Measurements from ENCODE around the gene PALLD. TPM values are rescaled to one million over a fixed set of nuclear protein-coding genes. Genes with fewer than 3 reads are reported as not detected.

PALLD gene
- total RNA-seq, 1 experiment from 2014 or later = 95.9 TPM

DNA sequence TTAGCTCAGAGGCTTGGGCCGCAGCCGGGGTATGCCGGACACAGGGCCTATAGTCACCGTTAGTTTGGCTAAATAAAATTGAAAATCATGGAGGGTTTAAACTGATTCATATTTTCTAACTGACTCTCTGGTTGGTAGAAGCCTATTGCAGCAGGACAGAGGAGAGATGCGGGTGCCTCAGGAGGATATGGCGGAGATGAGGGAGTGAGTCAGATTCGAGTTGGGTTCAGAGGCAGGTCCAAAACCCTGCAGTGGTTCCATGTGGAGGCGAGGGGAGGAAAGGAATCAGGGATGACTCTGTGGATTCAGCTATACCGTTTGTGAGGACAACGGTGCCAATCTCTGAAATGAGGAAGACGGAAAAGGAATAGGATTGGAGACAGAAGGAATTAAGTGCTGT, 176.6 kb downstream of the PALLD start:
- DNase-seq (ENCODE audit: low read depth) = no peak
- in situ Hi-C loops (cut with HindIII; ENCODE audit: low pct_unique_long_range_greater_than_20kb, low sequenced_read_pairs) = no loop called here

DNA sequence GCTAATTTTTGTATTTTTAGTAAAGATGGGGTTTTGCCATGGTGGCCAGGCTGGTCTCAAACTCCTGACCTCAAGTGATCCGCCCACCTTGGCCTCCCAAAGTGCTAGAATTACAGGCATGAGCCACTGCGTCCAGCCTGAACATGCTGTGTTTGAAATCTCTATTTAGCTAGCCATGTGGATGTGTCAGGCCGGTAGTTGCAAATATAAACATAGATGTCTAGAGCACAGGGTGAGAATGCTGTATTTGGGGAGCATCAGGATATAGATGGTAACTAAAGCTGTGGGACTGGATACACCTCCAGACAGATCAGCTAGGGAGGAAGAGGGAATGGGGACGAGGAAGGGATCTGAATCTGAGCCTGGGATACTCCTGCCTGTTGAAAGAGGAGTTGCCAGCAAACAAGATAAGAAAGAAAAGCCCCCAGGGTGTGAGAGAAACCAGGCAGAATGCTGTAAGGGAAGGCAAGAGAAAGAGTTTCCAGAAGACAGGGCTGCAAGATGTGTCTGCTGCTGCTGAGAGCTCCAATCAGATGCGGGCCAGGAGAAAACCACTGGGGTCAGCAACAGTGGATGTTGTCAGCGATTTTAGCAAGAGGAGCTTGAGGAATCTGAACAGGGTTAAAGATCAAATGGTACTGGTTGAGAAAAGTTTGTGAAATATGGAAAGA, 177.4 kb downstream of the PALLD start:
- in situ Hi-C loops (cut with HindIII; ENCODE audit: low pct_unique_long_range_greater_than_20kb, low sequenced_read_pairs) = no loop called here
- DNase-seq (ENCODE audit: low read depth) = no peak

DNA sequence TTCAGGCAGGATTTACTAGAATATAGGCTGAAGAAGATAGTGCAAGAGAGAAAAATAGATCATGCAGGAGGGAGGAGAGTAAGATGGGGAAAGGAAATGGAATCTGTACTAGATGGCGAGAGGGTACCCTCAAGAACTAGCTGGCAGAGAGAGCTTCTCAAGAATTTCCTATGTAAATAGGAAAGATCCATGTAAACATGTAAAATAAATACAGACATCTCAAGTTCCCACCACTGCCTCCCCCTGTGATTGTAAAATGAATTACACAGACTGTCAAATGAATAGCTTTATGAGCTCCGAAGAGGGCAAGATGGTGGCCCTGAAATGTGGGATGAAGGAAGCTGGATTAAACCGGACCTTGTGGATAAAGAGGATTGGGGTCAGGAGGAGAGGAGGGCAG, 178.0 kb downstream of the PALLD start:
- in situ Hi-C loops (cut with HindIII; ENCODE audit: low pct_unique_long_range_greater_than_20kb, low sequenced_read_pairs) = no loop called here

DNA sequence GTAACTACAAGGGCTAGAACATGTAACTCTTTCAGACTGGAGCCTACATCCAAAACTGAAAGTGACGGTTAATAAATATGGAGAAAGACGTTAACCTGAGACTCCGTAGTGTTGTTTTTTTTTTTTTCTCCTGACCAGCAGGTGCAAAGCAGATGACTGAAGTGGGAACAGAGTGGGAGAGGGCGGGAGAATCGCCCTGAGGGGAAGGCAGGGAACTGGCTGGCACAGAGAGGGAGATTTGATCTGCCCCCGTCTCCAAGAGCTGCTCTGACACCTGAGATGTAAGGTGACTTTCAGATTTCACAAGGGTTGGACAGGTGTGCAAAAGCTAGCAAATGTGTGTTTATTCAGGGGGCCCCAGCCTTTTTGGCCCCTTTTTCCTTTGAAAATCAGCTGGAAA, 180.2 kb downstream of the PALLD start:
- DNase-seq (ENCODE audit: low read depth) = no peak
- in situ Hi-C loops (cut with HindIII; ENCODE audit: low pct_unique_long_range_greater_than_20kb, low sequenced_read_pairs) = no loop called here

More for the DNA sequence above, 178.0 kb downstream of the PALLD start:
- no peak for DNase-seq (ENCODE audit: low read depth)

DNA sequence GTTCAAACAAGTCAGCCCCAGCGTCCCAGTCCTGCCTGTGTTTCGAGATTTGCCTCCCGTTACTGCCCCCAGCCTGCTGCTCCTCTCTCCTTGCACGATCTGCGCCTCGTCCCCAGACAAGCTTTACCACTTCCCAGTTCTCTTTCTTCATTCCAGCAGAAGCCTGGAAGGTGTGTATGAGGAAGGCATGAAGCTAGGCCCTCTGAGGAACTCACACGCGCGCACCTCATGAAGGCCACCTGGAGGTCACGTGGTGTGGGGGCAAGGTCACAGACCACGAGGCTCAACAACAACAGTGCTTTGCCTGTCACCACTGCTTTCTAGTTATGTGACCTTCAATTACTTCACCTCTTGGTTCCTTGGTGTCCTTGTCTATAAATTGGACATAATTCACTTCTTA, 181.0 kb downstream of the PALLD start:
- no peak for DNase-seq (ENCODE audit: low read depth)

DNA sequence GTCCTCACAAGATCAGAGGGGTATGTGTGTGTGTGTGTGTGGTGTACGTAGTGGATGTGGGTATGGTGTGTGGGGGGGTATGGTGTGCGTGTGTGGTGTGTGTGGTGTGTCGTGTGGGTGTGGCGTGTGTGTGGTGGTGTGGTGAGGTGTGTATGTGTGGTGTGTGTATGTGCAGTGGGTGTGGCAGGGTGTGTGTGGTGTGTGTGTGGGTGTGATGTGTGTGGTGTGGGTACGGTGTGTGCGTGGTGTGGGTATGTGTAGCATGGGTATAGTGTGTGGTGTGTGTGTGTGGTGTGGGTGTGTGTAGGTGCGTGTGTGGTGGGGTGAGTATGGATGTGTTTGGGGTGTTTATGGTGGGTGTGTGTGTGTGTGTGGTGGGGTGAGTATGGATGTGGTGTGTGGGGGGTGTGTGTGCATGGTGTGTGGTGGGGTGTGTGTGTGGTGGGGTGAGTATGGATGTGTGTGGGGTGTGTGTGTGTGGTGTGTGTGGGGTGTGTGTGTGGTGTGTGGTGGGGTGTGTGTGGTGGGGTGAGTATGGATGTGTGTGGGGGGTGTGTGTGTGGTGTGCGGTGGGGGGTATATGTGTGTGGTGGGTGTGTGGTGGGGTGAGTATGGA, 182.0 kb downstream of the PALLD start:
- in situ Hi-C loops (cut with HindIII; ENCODE audit: low pct_unique_long_range_greater_than_20kb, low sequenced_read_pairs) = no loop called here
- no peak for DNase-seq (ENCODE audit: low read depth)

More for the DNA sequence above, 181.0 kb downstream of the PALLD start:
- in situ Hi-C loops (cut with HindIII; ENCODE audit: low pct_unique_long_range_greater_than_20kb, low sequenced_read_pairs) = no loop called here

DNA sequence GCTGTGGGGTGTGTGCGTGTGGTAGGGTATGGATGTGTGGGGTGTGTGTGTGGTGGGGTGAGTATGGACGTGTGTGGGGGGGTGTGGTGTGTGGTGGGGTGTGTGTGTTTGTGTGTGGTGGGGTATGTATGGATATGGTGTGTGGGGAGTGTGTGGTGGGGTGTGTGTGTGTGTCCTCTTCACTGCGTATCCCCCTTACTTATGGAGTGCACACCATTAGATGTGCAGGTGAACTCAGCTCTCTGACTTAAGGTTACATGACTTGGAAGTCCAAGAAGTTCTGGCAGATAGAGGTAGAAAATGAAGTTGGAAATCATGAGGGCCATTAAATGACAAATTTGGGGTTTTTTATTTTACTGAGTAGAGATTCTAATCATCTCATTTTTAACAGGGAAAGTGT, 182.5 kb downstream of the PALLD start:
- DNase-seq (ENCODE audit: low read depth) = no peak
- in situ Hi-C loops (cut with HindIII; ENCODE audit: low pct_unique_long_range_greater_than_20kb, low sequenced_read_pairs) = no loop called here

DNA sequence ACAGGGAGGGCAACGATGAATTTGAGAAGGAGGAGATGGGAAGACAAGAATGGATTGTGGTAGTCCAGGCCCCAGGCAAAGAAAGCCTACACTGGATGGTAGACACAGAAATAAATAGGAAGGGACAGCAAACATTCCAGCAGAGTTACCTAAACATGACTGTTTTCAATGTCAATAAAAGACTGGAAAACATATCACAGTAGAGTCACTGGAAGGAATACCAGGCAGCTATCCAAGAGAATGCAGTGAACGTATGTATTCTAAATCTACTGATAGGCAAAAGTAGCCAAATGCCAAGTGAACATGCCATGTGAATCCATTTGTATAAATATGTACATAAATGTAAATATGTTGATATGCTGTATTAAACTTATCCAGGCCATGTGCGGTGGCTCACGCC, 183.0 kb downstream of the PALLD start:
- DNase-seq (ENCODE audit: low read depth) = no peak
- in situ Hi-C loops (cut with HindIII; ENCODE audit: low pct_unique_long_range_greater_than_20kb, low sequenced_read_pairs) = no loop called here

DNA sequence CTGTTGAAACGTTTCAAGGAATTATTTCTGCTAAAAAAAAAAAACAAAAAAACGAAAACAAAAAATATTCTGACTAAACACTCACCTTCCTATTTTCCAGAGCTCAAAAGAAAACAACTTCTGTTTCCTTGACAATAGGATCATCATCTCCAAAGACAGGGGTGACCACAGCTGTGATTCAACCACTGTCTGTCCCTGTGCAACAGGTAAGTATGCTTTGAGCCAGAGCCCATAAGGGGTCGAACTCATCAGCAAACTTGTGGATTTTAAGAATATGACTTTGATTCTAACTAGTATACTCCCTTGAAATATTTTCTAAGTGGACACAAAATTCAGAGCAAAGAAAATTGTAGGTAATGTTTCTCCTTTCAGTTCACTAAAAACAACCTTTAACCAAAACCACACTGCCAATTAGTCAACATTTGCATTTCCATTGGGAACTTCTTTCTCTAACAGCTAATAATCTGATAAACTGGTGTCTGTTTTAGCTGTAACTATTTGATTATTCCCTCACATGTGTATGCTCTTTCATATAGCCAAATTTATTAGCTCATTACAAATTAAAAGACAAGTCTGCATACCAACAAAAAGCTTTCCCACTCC, 186.1 kb downstream of the PALLD start:
- in situ Hi-C loops (cut with HindIII; ENCODE audit: low pct_unique_long_range_greater_than_20kb, low sequenced_read_pairs) = no loop called here
- no peak for DNase-seq (ENCODE audit: low read depth)

DNA sequence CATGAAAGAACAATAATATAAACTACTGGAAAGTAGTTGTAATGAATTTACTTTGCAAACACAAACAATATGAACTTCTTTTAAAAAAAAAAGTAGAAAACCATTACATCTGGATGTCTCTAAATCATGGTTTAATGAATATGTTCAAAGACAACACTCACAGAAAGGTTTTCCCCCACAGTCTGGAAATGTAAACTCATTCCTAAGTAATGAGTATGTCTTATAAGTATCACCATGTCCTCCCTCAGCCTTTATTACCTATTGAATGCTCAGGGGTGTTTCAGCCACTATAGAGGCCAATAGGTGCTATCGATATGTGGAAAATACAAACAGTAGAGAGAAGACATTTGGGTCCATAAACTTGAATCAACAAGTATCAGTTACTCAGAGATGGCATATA, 186.7 kb downstream of the PALLD start:
- in situ Hi-C loops (cut with HindIII; ENCODE audit: low pct_unique_long_range_greater_than_20kb, low sequenced_read_pairs) = no loop called here
- no peak for DNase-seq (ENCODE audit: low read depth)

DNA sequence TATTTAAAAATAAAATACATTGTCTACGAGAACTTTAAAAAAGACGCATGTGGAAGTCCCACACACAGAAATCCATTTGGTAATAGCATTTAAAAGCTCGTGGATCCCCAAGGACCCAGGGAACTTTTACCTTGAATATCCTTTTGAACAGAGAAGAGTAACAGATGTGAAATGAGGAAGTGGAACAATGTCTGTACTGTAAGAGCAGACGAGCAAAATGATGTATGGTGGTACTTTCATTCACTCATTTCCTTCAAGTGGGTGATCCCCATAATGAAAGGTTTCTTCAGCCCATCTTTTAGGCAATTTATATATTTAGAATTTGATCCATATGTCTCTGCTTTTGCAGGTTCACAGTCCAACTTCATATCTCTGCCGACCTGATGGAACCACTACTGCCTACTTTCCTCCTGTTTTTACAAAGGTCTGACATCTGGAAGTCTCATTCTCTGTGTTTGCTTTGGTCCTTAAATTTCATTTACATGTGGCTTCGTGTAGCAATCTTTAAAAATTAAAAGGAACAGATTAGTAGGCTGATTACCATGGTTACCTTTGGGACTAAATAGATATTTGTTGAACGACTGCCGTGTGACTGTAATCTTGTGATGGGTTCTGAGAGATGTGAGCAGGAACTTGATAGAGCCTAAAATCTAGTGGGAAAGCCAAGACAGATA, 188.4 kb downstream of the PALLD start:
- in situ Hi-C loops (cut with HindIII; ENCODE audit: low pct_unique_long_range_greater_than_20kb, low sequenced_read_pairs) = no loop called here
- no peak for DNase-seq (ENCODE audit: low read depth)

DNA sequence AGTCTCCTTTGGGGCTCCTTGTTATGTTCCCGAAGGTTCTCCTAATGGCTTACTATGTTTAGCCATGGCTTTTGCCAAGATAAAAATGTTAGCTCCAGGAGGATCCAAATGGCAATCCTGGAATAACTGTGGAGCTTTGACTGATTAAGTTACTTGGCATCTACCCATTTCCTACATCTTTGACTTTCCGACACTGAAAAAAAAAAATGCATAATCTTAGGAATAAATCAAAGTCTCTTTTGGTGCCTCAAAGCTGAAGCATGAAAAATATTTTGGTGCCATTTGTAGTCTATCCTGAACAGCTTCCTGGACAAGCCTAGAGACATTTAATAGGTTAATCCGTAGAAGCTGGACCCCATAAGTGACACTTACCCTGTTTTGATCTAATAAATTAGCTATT, 191.7 kb downstream of the PALLD start:
- no peak for DNase-seq (ENCODE audit: low read depth)
- in situ Hi-C loops (cut with HindIII; ENCODE audit: low pct_unique_long_range_greater_than_20kb, low sequenced_read_pairs) = no loop called here

DNA sequence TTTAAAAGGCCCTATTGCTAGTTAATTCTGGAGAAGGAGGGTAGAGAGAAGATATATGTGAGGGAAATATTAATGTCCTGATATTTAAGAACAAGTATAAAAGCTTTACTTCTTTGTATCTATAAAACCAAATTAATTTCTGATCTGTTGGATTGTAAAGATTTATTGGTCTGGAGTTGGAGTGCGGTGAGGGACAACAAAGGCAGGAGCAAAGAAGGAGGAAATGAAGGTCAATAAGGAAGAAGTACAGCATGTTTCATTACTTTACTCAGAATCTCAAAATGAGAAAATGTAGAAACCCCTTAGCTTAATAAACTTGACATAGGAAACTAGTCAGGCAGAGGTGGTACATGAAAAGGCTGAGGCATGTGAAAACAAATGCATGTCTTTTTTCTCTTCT, 192.9 kb downstream of the PALLD start:
- in situ Hi-C loops (cut with HindIII; ENCODE audit: low pct_unique_long_range_greater_than_20kb, low sequenced_read_pairs) = no loop called here
- no peak for DNase-seq (ENCODE audit: low read depth)

DNA sequence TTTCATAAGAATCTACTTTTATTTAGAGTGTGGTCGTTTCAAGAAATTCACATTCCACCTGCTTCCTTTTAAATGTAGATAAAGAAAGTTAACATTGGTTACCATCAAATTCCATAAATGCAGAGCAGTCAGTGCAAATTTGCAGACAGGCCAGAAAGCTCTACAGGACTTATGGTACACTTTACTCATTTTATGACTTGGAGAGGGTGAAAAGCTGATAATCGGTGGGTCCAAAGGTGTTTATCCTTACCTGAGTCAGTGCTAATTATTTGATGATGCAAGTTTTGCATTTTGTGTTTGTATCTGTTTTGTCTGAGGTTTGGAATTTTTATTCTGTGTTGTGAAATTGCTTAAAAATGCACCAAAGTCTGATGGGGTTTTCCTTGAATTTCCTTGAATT, 193.3 kb downstream of the PALLD start:
- no peak for DNase-seq (ENCODE audit: low read depth)
- in situ Hi-C loops (cut with HindIII; ENCODE audit: low pct_unique_long_range_greater_than_20kb, low sequenced_read_pairs) = no loop called here

DNA sequence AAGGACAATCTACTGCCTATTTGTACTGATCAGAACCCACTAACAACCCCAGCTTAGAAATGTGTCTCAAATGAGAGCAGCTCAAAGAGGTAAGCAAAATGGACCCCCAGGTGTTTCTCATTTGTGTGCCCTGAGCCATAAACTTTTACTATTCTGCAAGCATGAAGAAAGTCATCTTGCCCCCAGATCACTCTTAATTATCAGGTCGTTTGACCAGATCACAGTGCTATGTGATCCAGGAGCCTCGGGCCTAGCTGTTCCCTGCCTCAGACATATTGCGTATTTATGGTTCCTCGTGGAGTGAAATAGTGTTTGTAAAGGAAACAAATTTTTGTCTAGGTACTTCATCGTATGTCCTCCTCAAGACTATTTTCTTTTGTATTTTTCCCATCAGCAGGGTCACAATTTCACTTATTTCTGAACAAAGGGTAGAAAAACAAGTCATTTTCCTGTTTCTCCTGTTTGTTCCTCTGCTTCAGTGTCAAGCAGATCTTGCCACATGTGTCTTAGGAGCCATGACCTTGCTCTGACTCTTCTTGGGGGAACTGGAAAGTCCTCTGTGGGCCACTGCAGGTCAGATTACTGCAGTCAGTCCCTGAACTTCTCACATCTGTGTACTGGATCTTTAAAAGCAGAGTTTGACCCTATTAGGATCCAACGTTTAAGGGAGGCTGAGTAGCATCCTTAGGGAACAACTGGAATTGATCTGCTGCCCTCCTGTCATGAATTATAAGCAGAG, 194.9 kb downstream of the PALLD start:
- in situ Hi-C loops (cut with HindIII; ENCODE audit: low pct_unique_long_range_greater_than_20kb, low sequenced_read_pairs) = no loop called here
- DNase-seq (ENCODE audit: low read depth) = no peak

DNA sequence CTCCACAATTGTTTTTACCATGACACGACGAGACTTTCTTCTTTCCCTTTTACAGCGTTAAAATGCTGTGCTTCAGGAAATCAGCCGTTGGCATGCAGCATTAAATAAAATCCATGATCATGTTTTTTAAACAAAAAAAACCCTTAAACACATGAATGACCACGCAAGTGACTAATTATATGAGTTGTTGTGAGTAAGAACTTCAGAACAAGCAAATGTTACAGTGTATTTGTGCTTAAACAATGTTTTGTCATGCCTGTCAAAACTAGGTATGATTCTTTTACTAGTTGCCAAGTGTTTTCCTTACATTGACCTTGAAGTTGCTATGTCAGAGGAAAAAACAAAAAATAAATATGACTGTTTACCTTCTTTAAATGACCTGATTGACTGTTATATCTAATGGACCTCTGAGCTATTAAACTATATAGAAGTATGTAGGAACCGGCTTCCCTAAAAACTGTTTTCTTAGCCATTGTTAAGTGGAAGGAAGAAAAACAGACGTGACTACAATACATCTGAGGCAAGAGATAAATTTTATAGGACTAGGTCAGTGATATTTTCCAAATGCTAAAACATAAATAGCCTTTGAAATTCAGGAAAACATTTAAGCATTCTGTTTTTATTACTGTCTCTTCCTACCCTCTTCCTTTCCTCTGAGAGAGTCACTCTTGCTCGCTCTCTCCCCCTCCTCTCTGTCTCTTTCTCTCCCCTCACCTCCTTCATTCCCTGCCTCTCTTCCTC, 197.1 kb downstream of the PALLD start:
- in situ Hi-C loops (cut with HindIII; ENCODE audit: low pct_unique_long_range_greater_than_20kb, low sequenced_read_pairs) = no loop called here
- DNase-seq (ENCODE audit: low read depth) = no peak

DNA sequence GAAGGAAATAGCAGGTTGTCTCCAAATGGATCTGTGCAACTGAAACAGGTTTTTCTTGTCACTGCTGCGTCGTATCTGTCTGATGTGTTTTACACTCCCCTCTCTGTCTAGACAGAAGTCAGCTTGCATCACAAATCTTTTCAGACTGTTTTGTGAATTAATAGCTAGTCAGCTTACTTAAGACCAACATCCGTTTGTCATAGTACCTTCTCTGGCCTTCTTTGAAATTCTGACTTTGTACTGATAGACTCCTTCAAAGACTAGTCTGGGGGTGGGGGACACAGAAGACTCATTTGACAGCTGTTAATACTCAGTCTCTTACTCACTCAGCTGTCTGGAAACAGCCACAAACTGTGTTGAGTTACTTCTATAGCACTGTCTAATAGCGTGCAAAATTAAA, 197.8 kb downstream of the PALLD start:
- in situ Hi-C loops (cut with HindIII; ENCODE audit: low pct_unique_long_range_greater_than_20kb, low sequenced_read_pairs) = no loop called here
- no peak for DNase-seq (ENCODE audit: low read depth)

DNA sequence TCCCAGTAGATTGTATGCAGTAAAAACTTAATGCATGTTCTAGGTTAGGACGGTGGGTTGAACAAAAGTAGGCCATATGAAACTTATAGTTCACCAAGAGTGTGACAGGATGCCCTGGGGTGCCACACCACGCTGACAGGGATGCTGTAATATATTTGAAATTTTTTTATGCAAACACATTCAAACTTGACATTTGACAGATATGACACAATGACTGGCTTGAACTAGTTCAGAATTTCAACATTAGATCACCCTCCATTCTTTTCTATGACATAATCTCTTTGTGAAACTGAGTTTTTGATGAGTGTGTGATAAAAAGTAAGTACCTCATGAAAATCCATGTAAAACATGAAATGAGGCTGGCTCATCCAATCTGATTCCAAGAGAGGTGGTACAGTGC, 198.4 kb downstream of the PALLD start:
- no peak for DNase-seq (ENCODE audit: low read depth)
- in situ Hi-C loops (cut with HindIII; ENCODE audit: low pct_unique_long_range_greater_than_20kb, low sequenced_read_pairs) = no loop called here
